GM12874 (cell line): ENCODE measurements around the gene NRP1.

Experiments used
- TF ChIP-seq, protein P1 (sequence below): IDR thresholded peaks from 2 replicates; pipeline ENCODE4 v1.5.1; 2011; ENCODE audit warnings: low read depth, mild to moderate bottlenecking, control low read depth, low read length, moderate library complexity; ENCODE audit not compliant: insufficient read depth

NRP1 gene

DNA sequence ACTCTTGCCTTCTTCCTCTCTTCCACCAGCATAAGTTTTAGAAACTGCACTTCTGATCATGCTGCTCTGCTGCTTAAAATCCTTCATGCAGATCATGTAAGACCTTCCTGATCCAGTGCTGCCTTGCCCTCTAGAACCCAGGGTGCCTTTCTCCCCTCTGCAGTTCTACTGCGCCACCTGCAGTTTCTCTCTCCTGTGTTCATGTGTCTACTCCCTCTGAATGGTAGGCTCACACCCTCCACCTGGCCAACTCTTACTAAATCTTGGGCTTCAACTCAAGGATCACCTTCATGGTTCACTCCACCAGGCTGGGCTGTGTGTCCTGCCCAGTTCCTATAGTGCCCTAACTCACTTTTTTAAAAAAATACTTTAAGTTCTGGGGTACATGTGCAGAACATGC is 201.8 kb downstream of the NRP1 start:
- TF ChIP-seq, protein P1, sequence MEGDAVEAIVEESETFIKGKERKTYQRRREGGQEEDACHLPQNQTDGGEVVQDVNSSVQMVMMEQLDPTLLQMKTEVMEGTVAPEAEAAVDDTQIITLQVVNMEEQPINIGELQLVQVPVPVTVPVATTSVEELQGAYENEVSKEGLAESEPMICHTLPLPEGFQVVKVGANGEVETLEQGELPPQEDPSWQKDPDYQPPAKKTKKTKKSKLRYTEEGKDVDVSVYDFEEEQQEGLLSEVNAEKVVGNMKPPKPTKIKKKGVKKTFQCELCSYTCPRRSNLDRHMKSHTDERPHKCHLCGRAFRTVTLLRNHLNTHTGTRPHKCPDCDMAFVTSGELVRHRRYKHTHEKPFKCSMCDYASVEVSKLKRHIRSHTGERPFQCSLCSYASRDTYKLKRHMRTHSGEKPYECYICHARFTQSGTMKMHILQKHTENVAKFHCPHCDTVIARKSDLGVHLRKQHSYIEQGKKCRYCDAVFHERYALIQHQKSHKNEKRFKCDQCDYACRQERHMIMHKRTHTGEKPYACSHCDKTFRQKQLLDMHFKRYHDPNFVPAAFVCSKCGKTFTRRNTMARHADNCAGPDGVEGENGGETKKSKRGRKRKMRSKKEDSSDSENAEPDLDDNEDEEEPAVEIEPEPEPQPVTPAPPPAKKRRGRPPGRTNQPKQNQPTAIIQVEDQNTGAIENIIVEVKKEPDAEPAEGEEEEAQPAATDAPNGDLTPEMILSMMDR = 0 out of 2 replicates have a peak, but pooled peaks have one; percentile 16

DNA sequence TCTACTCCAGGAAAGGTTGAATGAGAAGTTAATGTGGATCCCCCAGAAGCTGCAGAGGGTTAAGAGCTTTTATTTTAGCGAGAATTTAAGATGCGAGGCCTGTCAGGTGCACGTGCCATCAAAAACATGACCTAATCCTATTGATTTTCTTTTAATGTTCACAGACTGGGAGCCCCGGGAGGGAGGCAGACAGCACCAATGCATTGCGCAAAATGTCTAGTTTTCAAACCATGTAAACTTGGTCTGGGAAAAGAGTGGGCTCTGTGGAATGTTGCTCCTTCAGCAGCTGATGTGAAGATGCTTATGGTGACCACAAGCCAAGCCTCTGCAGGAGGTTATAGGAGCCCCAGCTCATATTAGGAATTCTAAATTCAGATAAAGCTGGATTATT is 204.5 kb downstream of the NRP1 start:
- TF ChIP-seq, protein P1 = no peak

DNA sequence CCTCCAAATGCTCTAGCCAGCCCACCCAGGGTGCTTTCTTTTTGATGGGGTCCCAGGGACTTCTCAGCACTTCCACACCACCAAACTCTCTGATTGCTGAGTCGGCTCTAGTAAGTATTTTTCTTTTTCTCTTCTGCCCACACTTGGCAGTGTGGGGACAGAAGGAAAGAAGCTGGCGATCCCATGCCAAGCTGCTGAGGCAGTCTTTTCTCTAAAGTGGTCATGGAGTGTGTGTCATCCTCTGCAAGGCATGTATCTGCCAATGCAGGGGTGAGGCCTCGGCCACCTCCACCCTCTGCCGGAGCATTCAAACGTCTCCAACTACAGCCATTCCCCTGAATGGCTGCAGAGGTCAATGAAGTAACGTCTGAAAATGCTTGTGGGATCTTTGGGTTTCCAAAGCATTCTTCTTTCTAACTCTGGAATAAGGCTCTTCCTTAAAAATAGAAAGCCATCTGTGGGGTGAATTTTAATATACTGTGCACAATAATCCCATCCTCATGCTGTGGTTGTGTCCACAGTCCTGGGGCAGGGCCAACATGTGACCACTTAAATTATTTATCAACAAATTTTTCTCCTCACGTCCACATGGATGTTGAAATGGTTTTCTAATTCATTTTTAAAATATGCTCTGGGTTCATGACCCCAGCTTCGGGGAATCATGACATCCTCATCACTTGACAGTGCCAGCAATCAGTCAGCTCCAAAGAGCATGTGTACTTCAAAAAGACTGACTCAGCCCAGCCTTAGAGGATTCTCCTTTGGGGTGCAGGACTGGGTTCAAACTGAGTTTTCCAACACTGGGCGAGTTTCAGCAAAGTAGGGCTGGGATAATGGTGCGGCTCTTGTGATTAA is 205.1 kb downstream of the NRP1 start:
- TF ChIP-seq, protein P1 = no peak

DNA sequence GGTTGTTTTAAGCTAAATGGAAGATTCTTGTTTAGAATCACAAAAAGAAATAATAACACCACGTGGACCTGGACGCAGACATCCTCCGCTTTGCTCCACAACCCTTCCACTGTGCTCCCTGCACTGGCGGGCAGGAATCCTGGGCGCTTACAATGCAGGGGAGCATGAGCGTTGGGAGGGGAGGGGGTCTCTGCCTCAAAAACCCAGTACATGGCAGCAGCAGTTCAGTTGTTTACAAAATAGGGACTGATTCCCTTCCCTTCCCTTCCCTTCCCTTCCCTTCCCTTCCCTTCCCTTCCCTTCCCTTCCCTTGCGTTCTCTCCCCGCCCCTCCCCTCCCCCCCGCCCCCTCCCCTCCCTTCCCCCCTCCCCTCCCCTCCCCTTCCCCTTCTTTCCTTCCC is 206.8 kb downstream of the NRP1 start:
- TF ChIP-seq, protein P1 = no peak
